Ishikawa (cell line): Measurements from ENCODE around the gene RAB31.

Experiments
- CEBPB ChIP-seq: IDR thresholded peaks from 2 replicates; pipeline ENCODE4 v1.6.1; 2012
- CREB1 ChIP-seq: IDR thresholded peaks from 2 replicates; pipeline ENCODE4 v1.6.1; 2012; ENCODE audit warnings: low read depth
- EGR1 ChIP-seq: IDR thresholded peaks from 2 replicates; pipeline ENCODE4 v1.6.1; 2012
- EP300 ChIP-seq: IDR thresholded peaks from 2 replicates; pipeline ENCODE4 v1.6.1; 2012; ENCODE audit warnings: borderline replicate concordance
- FOXM1 ChIP-seq: IDR thresholded peaks from 2 replicates; pipeline ENCODE4 v1.6.1; 2012; ENCODE audit warnings: low read depth, borderline replicate concordance
- MAX ChIP-seq: IDR thresholded peaks from 2 replicates; pipeline ENCODE4 v1.6.1; 2012
- NFIC ChIP-seq: IDR thresholded peaks from 2 replicates; pipeline ENCODE4 v1.6.1; 2012
- RAD21 ChIP-seq: IDR thresholded peaks from 2 replicates; pipeline ENCODE4 v1.6.1; 2012; ENCODE audit warnings: low read depth
- TAF1 ChIP-seq: IDR thresholded peaks from 2 replicates; pipeline ENCODE4 v1.6.1; 2012; ENCODE audit warnings: low read depth, mild to moderate bottlenecking
- TCF12 ChIP-seq: IDR thresholded peaks from 2 replicates; pipeline ENCODE4 v1.6.1; 2012; ENCODE audit warnings: low read depth
- TEAD4 ChIP-seq: IDR thresholded peaks from 2 replicates; pipeline ENCODE4 v1.6.1; 2012
- USF1 ChIP-seq: IDR thresholded peaks from 2 replicates; pipeline ENCODE4 v1.6.1; 2012
- YY1 ChIP-seq: IDR thresholded peaks from 2 replicates; pipeline ENCODE4 v1.6.1; 2012; ENCODE audit warnings: low read depth
- ZBTB7A ChIP-seq: IDR thresholded peaks from 2 replicates; pipeline ENCODE4 v1.6.1; 2012; ENCODE audit warnings: low read depth
- TF ChIP-seq, protein P1 (sequence below): IDR thresholded peaks from 2 replicates; pipeline ENCODE4 v1.6.1; 2012; ENCODE audit warnings: low read depth, mild to moderate bottlenecking

Gene RAB31

DNA sequence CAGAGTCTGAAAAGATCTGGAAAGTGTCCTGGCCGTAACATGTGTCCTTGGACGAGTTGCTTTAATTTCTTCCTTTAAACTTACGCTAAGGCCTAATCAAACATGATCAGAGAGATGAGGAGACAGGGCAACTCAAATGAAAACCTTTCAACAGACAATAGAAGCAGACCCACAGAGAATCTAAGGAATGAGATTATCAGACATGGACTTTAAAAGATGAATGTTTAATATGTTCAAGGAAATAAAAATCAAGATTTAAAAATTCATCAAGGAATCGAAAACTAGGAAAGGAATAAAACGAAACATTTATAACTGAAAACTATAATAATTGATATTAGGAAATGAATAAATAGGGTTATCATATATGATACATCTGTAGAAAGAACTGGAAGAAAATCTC lies 55.1 kb downstream of the RAB31 start:
- TF ChIP-seq USF1 (no peak), EGR1 (no peak), TAF1 (no peak), FOXM1 (no peak)
- TF ChIP-seq, protein P1, sequence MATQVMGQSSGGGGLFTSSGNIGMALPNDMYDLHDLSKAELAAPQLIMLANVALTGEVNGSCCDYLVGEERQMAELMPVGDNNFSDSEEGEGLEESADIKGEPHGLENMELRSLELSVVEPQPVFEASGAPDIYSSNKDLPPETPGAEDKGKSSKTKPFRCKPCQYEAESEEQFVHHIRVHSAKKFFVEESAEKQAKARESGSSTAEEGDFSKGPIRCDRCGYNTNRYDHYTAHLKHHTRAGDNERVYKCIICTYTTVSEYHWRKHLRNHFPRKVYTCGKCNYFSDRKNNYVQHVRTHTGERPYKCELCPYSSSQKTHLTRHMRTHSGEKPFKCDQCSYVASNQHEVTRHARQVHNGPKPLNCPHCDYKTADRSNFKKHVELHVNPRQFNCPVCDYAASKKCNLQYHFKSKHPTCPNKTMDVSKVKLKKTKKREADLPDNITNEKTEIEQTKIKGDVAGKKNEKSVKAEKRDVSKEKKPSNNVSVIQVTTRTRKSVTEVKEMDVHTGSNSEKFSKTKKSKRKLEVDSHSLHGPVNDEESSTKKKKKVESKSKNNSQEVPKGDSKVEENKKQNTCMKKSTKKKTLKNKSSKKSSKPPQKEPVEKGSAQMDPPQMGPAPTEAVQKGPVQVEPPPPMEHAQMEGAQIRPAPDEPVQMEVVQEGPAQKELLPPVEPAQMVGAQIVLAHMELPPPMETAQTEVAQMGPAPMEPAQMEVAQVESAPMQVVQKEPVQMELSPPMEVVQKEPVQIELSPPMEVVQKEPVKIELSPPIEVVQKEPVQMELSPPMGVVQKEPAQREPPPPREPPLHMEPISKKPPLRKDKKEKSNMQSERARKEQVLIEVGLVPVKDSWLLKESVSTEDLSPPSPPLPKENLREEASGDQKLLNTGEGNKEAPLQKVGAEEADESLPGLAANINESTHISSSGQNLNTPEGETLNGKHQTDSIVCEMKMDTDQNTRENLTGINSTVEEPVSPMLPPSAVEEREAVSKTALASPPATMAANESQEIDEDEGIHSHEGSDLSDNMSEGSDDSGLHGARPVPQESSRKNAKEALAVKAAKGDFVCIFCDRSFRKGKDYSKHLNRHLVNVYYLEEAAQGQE, result no peak

DNA sequence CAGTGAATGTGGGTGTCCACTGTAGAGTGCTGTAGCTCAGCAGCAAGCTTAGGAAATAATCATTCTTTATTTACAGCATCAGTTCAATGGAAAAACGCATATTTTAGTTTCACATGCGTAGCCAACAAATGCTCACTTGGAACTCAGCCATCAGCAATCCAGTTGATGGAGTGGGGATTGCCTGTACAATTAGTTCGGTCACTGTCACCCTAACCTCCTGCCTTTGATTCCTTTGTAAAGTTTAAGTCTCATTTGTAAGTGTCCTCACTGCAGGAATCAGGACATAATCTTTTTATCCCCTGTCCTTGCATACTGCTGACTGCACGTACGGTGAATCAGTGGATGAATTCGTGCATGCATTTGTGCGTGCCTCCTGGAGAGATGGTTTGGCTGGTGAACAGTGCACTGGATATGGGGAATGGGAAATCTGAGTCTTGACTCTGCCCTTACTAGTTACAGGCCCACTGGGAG lies 55.9 kb downstream of the RAB31 start:
- TF ChIP-seq YY1, result no peak
- no peak for TF ChIP-seq TEAD4
- TF ChIP-seq EP300, result no peak
- TF ChIP-seq FOXM1, result no peak
- no peak for TF ChIP-seq MAX
- no peak for TF ChIP-seq TCF12
- TF ChIP-seq NFIC, result no peak
- TF ChIP-seq CREB1, result no peak
- no peak for TF ChIP-seq USF1
- TF ChIP-seq CEBPB, result no peak
- no peak for TF ChIP-seq ZBTB7A
- TF ChIP-seq, protein P1, result no peak
- TF ChIP-seq EGR1, result no peak
- TF ChIP-seq TAF1, result no peak
- no peak for TF ChIP-seq RAD21

DNA sequence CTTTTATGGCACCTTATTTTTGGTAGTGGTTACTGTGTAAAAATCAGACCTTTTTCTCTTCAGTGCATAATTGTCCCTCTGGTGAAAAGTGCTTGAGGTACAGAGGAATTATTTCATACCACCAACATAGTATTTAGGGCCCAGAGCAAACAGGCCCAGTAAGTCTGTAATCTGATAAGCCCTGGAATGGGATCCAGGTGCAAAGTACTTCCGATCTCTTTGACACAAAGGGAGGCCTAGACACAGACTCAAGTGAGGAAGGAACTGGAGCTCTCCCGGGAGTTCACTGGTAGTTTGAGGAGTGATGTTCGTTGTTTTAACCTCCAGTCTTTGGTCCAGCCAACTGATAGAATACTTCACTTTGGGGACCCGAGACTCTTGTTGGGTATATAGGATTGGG lies 57.4 kb downstream of the RAB31 start:
- no peak for TF ChIP-seq ZBTB7A

- TF ChIP-seq, protein P1, result no peak
- TF ChIP-seq NFIC (no peak), CREB1 (no peak), YY1 (no peak), FOXM1 (no peak), MAX (no peak), TAF1 (no peak), EGR1 (no peak), RAD21 (no peak), CEBPB (no peak), TEAD4 (no peak), TCF12 (no peak), EP300 (no peak), USF1 (no peak), ZBTB7A (no peak)
These were observed 58.0 kb downstream of the RAB31 start for GRCh38 chr18:9766076-9766481.

- TF ChIP-seq EP300 (no peak), YY1 (no peak), MAX (no peak), CREB1 (no peak), USF1 (no peak), TEAD4 (no peak), FOXM1 (no peak), CEBPB (no peak), ZBTB7A (no peak), TCF12 (no peak), NFIC (no peak), EGR1 (no peak), RAD21 (no peak), TAF1 (no peak)
- TF ChIP-seq, protein P1, result no peak
These were observed 58.6 kb downstream of the RAB31 start for GRCh38 chr18:9766740-9767139.
